Thoracic aorta (tissue), 2 donors: ENCODE data around the gene RTKN. TPM values are rescaled to one million over a fixed set of nuclear protein-coding genes. Genes with fewer than 3 reads are reported as not detected.
"Not testable (repeated sequence)": the region's sequence is repeated elsewhere in the genome, so short reads cannot be mapped to it uniquely, and the experiment has no call there.

Experiments
- ATAC-seq: fragments of 150-250 bp; one replicate; pipeline ENCODE4 v1.8.0; 2017; ENCODE audit warnings: low read depth; ENCODE audit not compliant: insufficient number of reproducible peaks, low FRiP score
- DNase-seq: peaks from one replicate; pipeline ENCODE4 v3.0.0-alpha.2; 2020; ENCODE audit warnings: low spot score
- H3K27ac ChIP-seq, 2 donors: fragments of 200-600 bp; sonication (generic); 1 replicate in 1 of 2; 2 replicates in 1 of 2; pipeline ENCODE4 v1.5.1; 2016; ENCODE audit warnings: mild to moderate bottlenecking in 2 of 2, moderate library complexity in 2 of 2
- H3K27me3 ChIP-seq: fragments of 200-600 bp; sonication (generic); replicated peaks from 2 replicates; pipeline ENCODE4 v1.6.0; 2016; ENCODE audit warnings: mild to moderate bottlenecking; ENCODE audit not compliant: insufficient read depth
- H3K36me3 ChIP-seq: fragments of 200-600 bp; sonication (generic); one replicate; pipeline ENCODE4 v1.5.1; 2016
- H3K4me1 ChIP-seq, 2 donors: fragments of 200-600 bp; sonication (generic); 1 replicate in 1 of 2; 2 replicates in 1 of 2; pipeline versions ENCODE4 v1.5.1 to v1.6.0; 2016; ENCODE audit warnings: low read depth in 2 of 2, mild to moderate bottlenecking in 1 of 2; ENCODE audit not compliant: control insufficient read depth in 1 of 2
- H3K4me3 ChIP-seq: fragments of 200-600 bp; sonication (generic); 2 replicates; pipeline ENCODE4 v1.5.1; 2016; ENCODE audit warnings: mild to moderate bottlenecking
- H3K9me3 ChIP-seq: fragments of 200-600 bp; sonication (generic); 2 replicates; pipeline ENCODE4 v1.5.1; 2016
- total RNA-seq, 2 donors: library from RNA; depleted of rRNA; stranded (reverse); fragments of >200 nt; gene quantifications; one replicate each; pipeline versions ENCODE4 v1.1.0 to v1.2.3, GENCODE V29; 2016
- TF ChIP-seq, protein P1 (sequence below): fragments of 200-600 bp; sonication (generic); IDR thresholded peaks from one replicate; pipeline ENCODE4 v1.5.1; 2019; ENCODE audit warnings: antibody characterized with exemption

RTKN gene, protein sequence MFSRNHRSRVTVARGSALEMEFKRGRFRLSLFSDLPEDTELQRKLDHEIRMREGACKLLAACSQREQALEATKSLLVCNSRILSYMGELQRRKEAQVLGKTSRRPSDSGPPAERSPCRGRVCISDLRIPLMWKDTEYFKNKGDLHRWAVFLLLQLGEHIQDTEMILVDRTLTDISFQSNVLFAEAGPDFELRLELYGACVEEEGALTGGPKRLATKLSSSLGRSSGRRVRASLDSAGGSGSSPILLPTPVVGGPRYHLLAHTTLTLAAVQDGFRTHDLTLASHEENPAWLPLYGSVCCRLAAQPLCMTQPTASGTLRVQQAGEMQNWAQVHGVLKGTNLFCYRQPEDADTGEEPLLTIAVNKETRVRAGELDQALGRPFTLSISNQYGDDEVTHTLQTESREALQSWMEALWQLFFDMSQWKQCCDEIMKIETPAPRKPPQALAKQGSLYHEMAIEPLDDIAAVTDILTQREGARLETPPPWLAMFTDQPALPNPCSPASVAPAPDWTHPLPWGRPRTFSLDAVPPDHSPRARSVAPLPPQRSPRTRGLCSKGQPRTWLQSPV
- total RNA-seq, result 10 to 100 TPM; 23.2 to 25.6 TPM

DNA sequence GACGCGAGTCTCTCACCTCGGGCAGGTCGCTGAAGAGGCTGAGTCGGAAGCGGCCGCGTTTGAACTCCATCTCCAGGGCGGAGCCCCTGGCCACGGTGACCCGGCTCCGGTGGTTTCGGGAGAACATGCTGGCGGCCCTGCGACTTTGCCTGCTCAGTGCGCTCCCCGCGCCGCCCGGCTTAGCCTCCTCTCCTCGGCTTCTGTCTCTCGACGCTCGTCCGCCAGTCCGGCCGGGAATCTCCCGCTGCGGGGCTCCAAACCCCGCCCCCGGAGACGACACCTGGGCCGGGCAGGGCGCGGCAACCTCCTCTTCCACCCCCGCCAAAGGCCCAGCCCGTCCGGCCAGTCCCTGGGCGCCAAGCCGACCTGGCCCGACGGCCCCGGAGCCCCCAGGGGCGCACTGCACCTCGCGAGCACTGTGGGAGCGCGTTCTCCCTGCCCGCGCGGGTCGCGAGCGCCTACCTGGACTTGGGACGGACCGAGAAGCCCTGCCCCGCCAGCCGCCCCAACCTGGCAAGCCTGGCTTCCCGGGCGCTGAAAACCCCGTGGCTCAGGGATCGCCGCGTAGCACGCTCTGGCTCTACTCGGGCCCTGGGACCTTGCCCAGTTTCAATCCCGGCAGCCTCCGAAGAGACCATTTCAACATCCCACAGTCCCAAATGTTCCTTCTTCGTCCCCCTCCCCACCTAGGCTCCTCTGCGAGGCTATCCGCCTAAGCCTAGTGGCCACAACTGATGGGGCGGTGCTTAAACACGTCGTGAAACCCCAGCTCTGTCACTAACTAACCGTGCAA lies at the start of gene RTKN:
TSS of gene RTKN (minus strand) at position 248 of the 793 bp plus-strand sequence. CDS start at position 127, 121 bp downstream.
- peaks cover 3 to 49% of the 10 kb centered on the region in 2 donors for H3K4me1 ChIP-seq

DNA sequence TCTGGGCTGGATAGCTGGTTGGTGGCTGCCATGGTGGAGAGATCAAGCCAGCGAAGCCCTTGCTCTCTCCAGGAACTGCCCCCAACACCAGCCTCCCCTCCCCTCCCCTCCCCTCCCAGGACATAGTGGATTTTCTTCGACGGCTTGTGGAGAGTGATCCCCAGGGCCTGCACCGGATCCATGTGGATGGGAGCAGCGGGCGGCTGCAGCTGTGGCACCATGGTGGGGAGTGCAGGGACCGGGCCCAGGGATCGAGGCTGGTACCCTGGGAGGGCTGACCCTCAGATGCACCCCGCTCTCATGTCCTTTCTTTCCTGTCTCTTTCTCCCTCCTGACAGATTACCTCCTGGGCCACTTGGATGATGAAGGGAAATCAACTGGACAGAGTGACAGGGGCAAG lies 48.2 kb upstream of the RTKN start:
- Histone ChIP-seq H3K4me3 (no peak overlapping the region), H3K9me3 (no peaks in the 10 kb centered on the region), H3K36me3 (peaks cover 52% of the 10 kb centered on the region), H3K27ac (no peak overlapping the region), H3K4me1 (no peaks in the 10 kb centered on the region), H3K27me3 (no peaks in the 10 kb centered on the region)
- ATAC-seq, result no peak
- TF ChIP-seq, protein P1, sequence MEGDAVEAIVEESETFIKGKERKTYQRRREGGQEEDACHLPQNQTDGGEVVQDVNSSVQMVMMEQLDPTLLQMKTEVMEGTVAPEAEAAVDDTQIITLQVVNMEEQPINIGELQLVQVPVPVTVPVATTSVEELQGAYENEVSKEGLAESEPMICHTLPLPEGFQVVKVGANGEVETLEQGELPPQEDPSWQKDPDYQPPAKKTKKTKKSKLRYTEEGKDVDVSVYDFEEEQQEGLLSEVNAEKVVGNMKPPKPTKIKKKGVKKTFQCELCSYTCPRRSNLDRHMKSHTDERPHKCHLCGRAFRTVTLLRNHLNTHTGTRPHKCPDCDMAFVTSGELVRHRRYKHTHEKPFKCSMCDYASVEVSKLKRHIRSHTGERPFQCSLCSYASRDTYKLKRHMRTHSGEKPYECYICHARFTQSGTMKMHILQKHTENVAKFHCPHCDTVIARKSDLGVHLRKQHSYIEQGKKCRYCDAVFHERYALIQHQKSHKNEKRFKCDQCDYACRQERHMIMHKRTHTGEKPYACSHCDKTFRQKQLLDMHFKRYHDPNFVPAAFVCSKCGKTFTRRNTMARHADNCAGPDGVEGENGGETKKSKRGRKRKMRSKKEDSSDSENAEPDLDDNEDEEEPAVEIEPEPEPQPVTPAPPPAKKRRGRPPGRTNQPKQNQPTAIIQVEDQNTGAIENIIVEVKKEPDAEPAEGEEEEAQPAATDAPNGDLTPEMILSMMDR, result no peak
- no peak for DNase-seq

More for the DNA sequence above, at the start of gene RTKN:
- H3K4me3 ChIP-seq, result peak within 1 kb of the TSS; percentile 72
- no peaks in the 10 kb centered on the region for H3K9me3 ChIP-seq
- no peaks in the 10 kb centered on the region for H3K27me3 ChIP-seq
- TF ChIP-seq, protein P1, result no peak
- ATAC-seq (no peak), DNase-seq (no peak)
- peak within 1 kb of the TSS; percentile 54 to 79 for H3K27ac ChIP-seq
- H3K36me3 ChIP-seq, result no peaks in the 10 kb centered on the region

DNA sequence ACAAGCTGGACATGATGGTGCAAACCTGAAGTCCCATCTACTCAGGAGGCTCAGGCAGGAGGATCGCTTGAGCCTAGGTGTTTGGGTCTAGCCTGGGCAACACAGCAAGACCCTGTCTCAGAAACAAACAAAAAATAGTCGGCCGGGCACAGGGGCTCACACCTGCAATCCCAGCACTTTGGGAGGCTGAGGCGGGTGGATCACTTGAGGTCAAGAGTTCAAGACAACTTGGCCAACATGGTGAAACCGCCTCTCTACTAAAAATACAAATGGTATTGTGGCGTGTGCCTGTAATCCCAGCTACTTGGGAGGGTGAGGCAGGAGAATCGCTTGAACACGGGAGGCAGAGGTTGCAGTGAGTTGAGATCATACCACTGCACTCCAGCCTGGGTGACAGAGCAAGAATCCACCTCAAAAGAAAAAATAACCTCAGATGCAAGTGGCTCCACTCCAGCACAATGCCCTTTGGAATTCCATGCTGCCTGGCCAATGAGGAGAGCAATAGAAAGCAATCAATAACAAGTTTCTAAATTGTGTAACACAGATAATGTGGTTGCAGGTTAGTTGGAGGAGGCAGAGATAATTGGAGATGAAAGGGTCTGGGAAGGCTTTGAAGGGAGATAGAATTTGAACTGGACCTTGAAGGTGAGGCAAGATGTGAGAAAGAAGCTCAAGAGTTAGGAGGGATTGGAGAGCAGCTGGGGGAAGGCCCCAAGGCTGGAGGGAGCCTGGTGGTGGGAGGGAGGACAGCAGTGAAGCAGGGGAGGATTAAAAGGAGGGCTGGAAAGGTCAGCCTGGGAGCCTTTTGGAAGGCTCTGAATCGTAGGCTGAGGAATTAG lies 47.1 kb upstream of the RTKN start:
- Histone ChIP-seq H3K36me3 (peaks cover 52% of the 10 kb centered on the region), H3K27ac (no peak overlapping the region), H3K27me3 (no peaks in the 10 kb centered on the region), H3K9me3 (no peaks in the 10 kb centered on the region), H3K4me3 (no peak overlapping the region), H3K4me1 (peaks cover 4 to 7% of the 10 kb centered on the region in 2 donors)
- ATAC-seq (no peak), DNase-seq (no peak)
- TF ChIP-seq, protein P1, result no peak

DNA sequence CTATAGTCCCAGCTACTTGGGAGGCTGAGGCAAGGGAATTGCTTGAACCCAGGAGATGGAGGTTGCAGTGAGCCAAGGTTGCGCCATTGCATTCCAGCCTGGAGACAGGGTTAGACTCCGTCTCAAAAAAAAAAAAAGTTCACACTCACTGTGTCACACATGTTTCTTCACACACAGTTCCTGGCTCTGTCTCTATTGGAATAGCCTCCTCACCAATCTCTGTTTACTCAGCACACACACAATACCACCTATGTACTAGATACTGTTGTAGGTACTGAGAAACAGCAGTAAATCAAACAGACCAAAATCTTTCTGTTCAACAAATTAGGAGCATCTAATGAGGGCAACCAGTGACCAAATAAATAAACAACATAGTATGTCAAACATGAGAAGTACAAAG lies 44.4 kb upstream of the RTKN start:
- DNase-seq (no peak), ATAC-seq (no peak)
- H3K27ac ChIP-seq, result no peak overlapping the region
- no peaks in the 10 kb centered on the region for H3K9me3 ChIP-seq
- peaks cover 18 to 24% of the 10 kb centered on the region in 2 donors for H3K4me1 ChIP-seq
- peaks cover 25% of the 10 kb centered on the region for H3K36me3 ChIP-seq
- no peak overlapping the region for H3K4me3 ChIP-seq
- TF ChIP-seq, protein P1, result no peak
- H3K27me3 ChIP-seq, result no peaks in the 10 kb centered on the region

DNA sequence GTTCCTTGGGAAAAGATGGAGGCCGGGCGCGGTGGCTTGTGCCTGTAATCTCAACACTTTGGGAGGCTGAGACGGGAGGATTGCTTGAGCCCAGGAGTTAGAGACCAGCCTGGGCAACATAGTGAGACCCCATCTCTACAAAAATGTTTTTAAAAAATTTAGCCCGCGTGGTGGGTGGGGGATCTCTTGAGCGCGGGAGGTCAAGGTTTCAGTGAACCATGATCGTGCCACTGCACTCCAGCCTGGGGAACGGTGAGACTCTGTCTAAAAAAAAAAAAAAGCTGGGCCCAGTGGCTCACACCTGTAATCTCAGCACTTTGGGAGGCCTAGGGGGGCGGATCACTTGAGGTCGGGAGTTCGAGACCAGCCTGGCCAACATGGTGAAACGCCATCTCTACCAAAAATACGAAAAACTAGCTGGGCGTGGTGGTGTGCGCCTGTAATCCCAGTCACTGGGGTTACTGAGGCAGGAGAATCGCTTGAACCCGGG lies 42.0 kb upstream of the RTKN start:
- peak overlapping the region in 1 of 2 donors; percentile 88 for H3K27ac ChIP-seq
- peak overlapping the region; percentile 100 for H3K4me3 ChIP-seq
- H3K4me1 ChIP-seq, result peaks cover 23 to 35% of the 10 kb centered on the region in 2 donors
- H3K27me3 ChIP-seq, ATAC-seq, H3K9me3 ChIP-seq, DNase-seq: not testable (repeated sequence)
- H3K36me3 ChIP-seq, result peaks cover 13% of the 10 kb centered on the region
